ENCODE results near the gene LIG3. TPM values are rescaled to one million over a fixed set of nuclear protein-coding genes. Genes with fewer than 3 reads are reported as not detected.
"Not testable (repeated sequence)": the region's sequence is repeated elsewhere in the genome, so short reads cannot be mapped to it uniquely, and the experiment has no call there.

LIG3 gene
- polyA plus RNA-seq (2013, experiment 1 of 2) = 11.0 TPM
- 10.0 TPM for polyA plus RNA-seq (2013, experiment 2 of 2)

DNA sequence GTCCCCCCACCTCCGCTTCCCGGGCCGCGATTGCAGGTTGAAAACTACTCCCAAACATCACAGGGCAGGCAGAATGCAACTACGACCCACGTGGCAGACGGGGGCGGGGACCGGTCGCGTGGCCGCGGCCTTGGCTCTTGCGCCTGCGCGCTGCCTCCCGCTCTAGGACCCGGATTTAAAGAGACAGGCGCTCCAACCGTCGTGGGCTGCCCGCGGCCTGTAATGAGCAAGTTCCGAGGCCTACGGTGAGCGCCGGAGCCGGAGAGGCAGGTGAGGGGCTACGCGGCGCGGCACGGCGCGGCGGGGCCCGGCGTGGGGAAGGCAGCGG lies at the start of gene LIG3:
LIG3 (plus strand) TSS at position 160 of the 328 bp plus-strand sequence. CDS start 2,494 bp downstream, outside the sequence.
- H4K91ac ChIP-seq (ENCODE audit: low read length) = peak within 1 kb of the TSS; percentile 99
- peaks cover 4 to 6% of the 10 kb centered on the region in 2 experiments for H3K36me3 ChIP-seq (ENCODE audit: control insufficient read depth in 1 of 2, insufficient read depth in 2 of 2, low read depth in 1 of 2, low read length in 2 of 2)
- peak within 1 kb of the TSS; percentile 90 for H3K27ac ChIP-seq (ENCODE audit: low read length, poor library complexity, severe bottlenecking)
- peak within 1 kb of the TSS; percentile 71 for H2AFZ ChIP-seq (ENCODE audit: low read depth, low read length)
- peak within 1 kb of the TSS; percentile 98 for H4K8ac ChIP-seq (ENCODE audit: low read length)
- peak within 1 kb of the TSS; percentile 94 to 99 for H3K18ac ChIP-seq (ENCODE audit: low read depth in 1 of 2, low read length in 2 of 2)
- peak within 1 kb of the TSS; percentile 98 for H2BK5ac ChIP-seq (ENCODE audit: low read depth, low read length, poor library complexity, severe bottlenecking)
- DNase-seq = peak; percentile 92
- H3K9me3 ChIP-seq (ENCODE audit: control insufficient read depth, low read length) = no peaks in the 10 kb centered on the region
- H3K27me3 ChIP-seq (ENCODE audit: control insufficient read depth in 1 of 2, insufficient read depth in 1 of 2, low read length in 2 of 2) = peaks cover 0 to 2% of the 10 kb centered on the region in 2 experiments
- peak within 1 kb of the TSS; percentile 91 to 96 for H3K4ac ChIP-seq (ENCODE audit: low read depth in 1 of 2, low read length in 2 of 2)
- WGBS = under 1% methylated on average over 29 of the region's 39 CpGs
- H3K9ac ChIP-seq (ENCODE audit: low read length) = peak within 1 kb of the TSS; percentile 98
- H2BK15ac ChIP-seq (ENCODE audit: low read depth, poor library complexity, severe bottlenecking) = peak within 1 kb of the TSS; percentile 100
- peak within 1 kb of the TSS in 1 of 2 experiments; percentile 99 for H3K14ac ChIP-seq (ENCODE audit: low read length in 2 of 2)
- peak within 1 kb of the TSS; percentile 81 to 93 for H3K4me3 ChIP-seq (ENCODE audit: insufficient read depth in 1 of 2, low read depth in 1 of 2, low read length in 2 of 2)
- no peak within 1 kb of the TSS for H2AK5ac ChIP-seq (ENCODE audit: low read length, severe bottlenecking)
- peak within 1 kb of the TSS in 1 of 2 experiments; percentile 97 for H2BK12ac ChIP-seq (ENCODE audit: low read length in 2 of 2)
- peak within 1 kb of the TSS; percentile 79 for H3K4me2 ChIP-seq (ENCODE audit: low read length, poor library complexity, severe bottlenecking)
- peak within 1 kb of the TSS; percentile 94 for H2BK120ac ChIP-seq (ENCODE audit: low read depth, low read length)
- peaks cover 18% of the 10 kb centered on the region for H3K79me1 ChIP-seq (replicated peaks; ENCODE audit: low read length, poor library complexity, severe bottlenecking)
- peak within 1 kb of the TSS in 1 of 2 experiments; percentile 100 for H3K23ac ChIP-seq (ENCODE audit: low read length in 2 of 2)
- peaks cover 2% of the 10 kb centered on the region for H3K4me1 ChIP-seq (ENCODE audit: control insufficient read depth, insufficient read depth, low read depth, low read length)

DNA sequence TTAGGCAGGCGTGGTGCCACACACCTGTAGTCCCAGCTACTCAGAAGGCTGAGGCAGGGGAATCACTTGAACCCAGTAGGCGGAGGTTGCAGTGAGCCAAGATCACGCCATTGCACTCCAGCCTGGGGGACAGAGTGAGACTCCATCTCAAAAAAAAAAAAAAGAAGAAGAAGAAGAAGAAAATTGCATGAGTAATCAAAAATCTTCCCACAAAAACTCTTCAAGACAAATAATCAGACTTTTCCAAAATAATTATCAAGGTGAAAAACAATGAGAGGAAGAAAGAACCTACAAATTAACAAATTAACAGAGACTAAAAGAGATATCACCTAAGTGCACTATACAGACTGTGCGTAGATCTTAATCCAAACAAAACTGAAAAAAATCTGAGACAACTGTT lies 29.5 kb upstream of the LIG3 start:
- H2AK5ac ChIP-seq (ENCODE audit: low read length, severe bottlenecking); H3K79me1 ChIP-seq (replicated peaks; ENCODE audit: low read length, poor library complexity, severe bottlenecking); H3K4ac ChIP-seq (ENCODE audit: low read depth in 1 of 2, low read length in 2 of 2); H2BK5ac ChIP-seq (ENCODE audit: low read depth, low read length, poor library complexity, severe bottlenecking); H4K91ac ChIP-seq (ENCODE audit: low read length); H3K9me3 ChIP-seq (ENCODE audit: control insufficient read depth, low read length); H3K36me3 ChIP-seq (ENCODE audit: control insufficient read depth in 1 of 2, insufficient read depth in 2 of 2, low read depth in 1 of 2, low read length in 2 of 2); H3K27ac ChIP-seq (ENCODE audit: low read length, poor library complexity, severe bottlenecking); H3K27me3 ChIP-seq (ENCODE audit: control insufficient read depth in 1 of 2, insufficient read depth in 1 of 2, low read length in 2 of 2); H3K4me1 ChIP-seq (ENCODE audit: control insufficient read depth, insufficient read depth, low read depth, low read length); H3K4me3 ChIP-seq (ENCODE audit: insufficient read depth in 1 of 2, low read depth in 1 of 2, low read length in 2 of 2); H3K14ac ChIP-seq (ENCODE audit: low read length in 2 of 2); H2BK15ac ChIP-seq (ENCODE audit: low read depth, poor library complexity, severe bottlenecking); H4K8ac ChIP-seq (ENCODE audit: low read length); H2AFZ ChIP-seq (ENCODE audit: low read depth, low read length); H3K4me2 ChIP-seq (ENCODE audit: low read length, poor library complexity, severe bottlenecking); H3K9ac ChIP-seq (ENCODE audit: low read length); DNase-seq; H2BK120ac ChIP-seq (ENCODE audit: low read depth, low read length); H2BK12ac ChIP-seq (ENCODE audit: low read length in 2 of 2); H3K18ac ChIP-seq (ENCODE audit: low read depth in 1 of 2, low read length in 2 of 2); H3K23ac ChIP-seq (ENCODE audit: low read length in 2 of 2): not testable (repeated sequence)
- WGBS = 80% methylated on average over 2 of the region's 4 CpGs

DNA sequence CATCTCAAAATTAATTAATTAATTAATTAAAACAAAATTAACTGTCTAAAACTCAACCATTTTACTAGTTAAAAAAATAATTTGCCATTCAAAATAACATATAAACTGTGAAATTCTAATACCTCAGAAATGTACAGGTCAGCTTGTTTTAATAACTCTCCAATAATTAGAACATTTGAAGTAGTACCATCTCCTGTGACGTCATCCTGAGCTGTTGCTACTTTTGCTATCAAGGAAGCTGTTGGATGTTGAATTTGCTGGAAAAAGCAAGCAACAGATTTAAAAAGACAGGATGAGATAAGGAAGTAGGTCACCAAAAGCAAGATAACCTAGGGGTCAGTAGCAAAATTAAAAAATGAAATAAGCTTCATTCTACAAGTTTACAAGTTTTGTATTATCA lies 21.9 kb upstream of the LIG3 start:
- no peak overlapping the region for H3K4me3 ChIP-seq (ENCODE audit: insufficient read depth in 1 of 2, low read depth in 1 of 2, low read length in 2 of 2)
- 83% methylated on average over 1 of the region's 1 CpG for WGBS
- H3K4me2 ChIP-seq (ENCODE audit: low read length, poor library complexity, severe bottlenecking) = no peak overlapping the region
- H2AFZ ChIP-seq (ENCODE audit: low read depth, low read length) = no peak overlapping the region
- no peak overlapping the region for H2AK5ac ChIP-seq (ENCODE audit: low read length, severe bottlenecking)
- no peak overlapping the region for H3K27ac ChIP-seq (ENCODE audit: low read length, poor library complexity, severe bottlenecking)
- no peak overlapping the region for H3K4ac ChIP-seq (ENCODE audit: low read depth in 1 of 2, low read length in 2 of 2)
- H3K14ac ChIP-seq (ENCODE audit: low read length in 2 of 2) = no peak overlapping the region
- no peak overlapping the region for H3K23ac ChIP-seq (ENCODE audit: low read length in 2 of 2)
- no peaks in the 10 kb centered on the region for H3K9me3 ChIP-seq (ENCODE audit: control insufficient read depth, low read length)
- peaks cover 0 to 1% of the 10 kb centered on the region in 2 experiments for H3K36me3 ChIP-seq (ENCODE audit: control insufficient read depth in 1 of 2, insufficient read depth in 2 of 2, low read depth in 1 of 2, low read length in 2 of 2)
- no peak overlapping the region for H2BK5ac ChIP-seq (ENCODE audit: low read depth, low read length, poor library complexity, severe bottlenecking)
- H2BK15ac ChIP-seq (ENCODE audit: low read depth, poor library complexity, severe bottlenecking) = no peak overlapping the region
- no peak overlapping the region for H2BK120ac ChIP-seq (ENCODE audit: low read depth, low read length)
- no peak for DNase-seq
- H3K18ac ChIP-seq (ENCODE audit: low read depth in 1 of 2, low read length in 2 of 2) = no peak overlapping the region
- no peak overlapping the region for H4K91ac ChIP-seq (ENCODE audit: low read length)
- peaks cover 0 to 9% of the 10 kb centered on the region in 2 experiments for H3K27me3 ChIP-seq (ENCODE audit: control insufficient read depth in 1 of 2, insufficient read depth in 1 of 2, low read length in 2 of 2)
- peaks cover 2% of the 10 kb centered on the region for H3K4me1 ChIP-seq (ENCODE audit: control insufficient read depth, insufficient read depth, low read depth, low read length)
- H4K8ac ChIP-seq (ENCODE audit: low read length) = no peak overlapping the region
- H2BK12ac ChIP-seq (ENCODE audit: low read length in 2 of 2) = no peak overlapping the region
- H3K9ac ChIP-seq (ENCODE audit: low read length) = no peak overlapping the region
- H3K79me1 ChIP-seq (replicated peaks; ENCODE audit: low read length, poor library complexity, severe bottlenecking) = peaks cover 2% of the 10 kb centered on the region

DNA sequence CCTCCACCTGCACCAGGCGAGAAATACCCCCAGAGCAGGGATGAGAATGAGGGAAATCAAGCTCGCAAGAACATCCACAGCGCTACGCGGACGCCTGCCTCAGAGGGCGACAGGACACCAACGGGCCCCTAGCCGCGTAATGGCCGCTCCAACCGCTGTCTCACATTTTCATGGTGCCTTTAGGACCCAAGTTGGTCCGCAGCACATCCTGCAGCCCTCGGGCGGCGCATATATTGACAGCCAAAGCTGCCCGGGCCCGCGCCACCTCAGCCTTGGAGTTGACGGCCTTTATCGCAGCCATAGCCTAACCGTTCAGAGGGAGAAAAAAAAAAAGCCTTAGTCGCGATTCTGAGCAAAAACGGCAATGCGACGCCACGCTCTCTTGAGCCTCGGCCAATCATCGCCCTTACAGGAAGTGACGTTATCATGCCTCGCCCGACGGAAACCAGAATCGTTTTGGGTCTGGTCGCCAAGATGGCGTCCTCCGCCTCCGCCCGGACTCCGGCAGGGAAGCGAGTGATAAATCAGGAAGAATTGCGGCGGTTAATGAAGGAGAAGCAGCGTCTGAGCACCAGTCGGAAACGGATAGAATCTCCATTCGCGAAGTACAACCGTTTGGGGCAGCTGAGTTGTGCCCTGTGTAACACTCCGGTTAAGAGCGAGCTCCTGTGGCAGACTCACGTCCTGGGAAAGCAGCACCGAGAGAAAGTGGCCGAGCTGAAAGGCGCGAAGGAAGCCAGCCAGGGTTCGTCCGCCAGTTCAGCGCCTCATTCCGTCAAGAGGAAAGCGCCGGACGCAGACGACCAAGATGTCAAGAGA lies 19.0 kb upstream of the LIG3 start, which contains the start of the genes CCT6B and ZNF830:
CCT6B (minus strand) TSS at position 368 of the 819 bp plus-strand sequence; CDS start at position 301, 67 bp downstream.
ZNF830 (plus strand) TSS at position 448 of the 819 bp plus-strand sequence; CDS start at position 475, 27 bp downstream.
- Histone ChIP-seq H3K14ac (ENCODE audit: low read length in 2 of 2) (peak within 1 kb of the TSS in 1 of 2 experiments; percentile 68), H3K4ac (ENCODE audit: low read depth in 1 of 2, low read length in 2 of 2) (peak within 1 kb of the TSS; percentile 82 to 86), H3K9me3 (ENCODE audit: control insufficient read depth, low read length) (no peaks in the 10 kb centered on the region), H4K91ac (ENCODE audit: low read length) (peak within 1 kb of the TSS; percentile 45), H4K8ac (ENCODE audit: low read length) (peak within 1 kb of the TSS; percentile 96), H2AFZ (ENCODE audit: low read depth, low read length) (peak within 1 kb of the TSS; percentile 74), H2AK5ac (ENCODE audit: low read length, severe bottlenecking) (no peak within 1 kb of the TSS), H3K79me1 (replicated peaks; ENCODE audit: low read length, poor library complexity, severe bottlenecking) (peaks cover 10% of the 10 kb centered on the region), H3K36me3 (ENCODE audit: control insufficient read depth in 1 of 2, insufficient read depth in 2 of 2, low read depth in 1 of 2, low read length in 2 of 2) (peaks cover 9 to 28% of the 10 kb centered on the region in 2 experiments), H3K23ac (ENCODE audit: low read length in 2 of 2) (peak within 1 kb of the TSS in 1 of 2 experiments; percentile 74), H2BK5ac (ENCODE audit: low read depth, low read length, poor library complexity, severe bottlenecking) (no peak within 1 kb of the TSS), H3K4me2 (ENCODE audit: low read length, poor library complexity, severe bottlenecking) (peak within 1 kb of the TSS; percentile 82), H3K9ac (ENCODE audit: low read length) (peak within 1 kb of the TSS; percentile 98), H3K27ac (ENCODE audit: low read length, poor library complexity, severe bottlenecking) (peak within 1 kb of the TSS; percentile 82), H3K4me1 (ENCODE audit: control insufficient read depth, insufficient read depth, low read depth, low read length) (peaks cover 2% of the 10 kb centered on the region), H3K27me3 (ENCODE audit: control insufficient read depth in 1 of 2, insufficient read depth in 1 of 2, low read length in 2 of 2) (peaks cover 0 to 4% of the 10 kb centered on the region in 2 experiments), H2BK12ac (ENCODE audit: low read length in 2 of 2) (no peak within 1 kb of the TSS), H3K4me3 (ENCODE audit: insufficient read depth in 1 of 2, low read depth in 1 of 2, low read length in 2 of 2) (peak within 1 kb of the TSS; percentile 80 to 99), H2BK120ac (ENCODE audit: low read depth, low read length) (no peak within 1 kb of the TSS), H3K18ac (ENCODE audit: low read depth in 1 of 2, low read length in 2 of 2) (peak within 1 kb of the TSS; percentile 85 to 96), H2BK15ac (ENCODE audit: low read depth, poor library complexity, severe bottlenecking) (no peak within 1 kb of the TSS)
- peak; percentile 97 for DNase-seq
- WGBS = under 1% methylated on average over 65 of the region's 65 CpGs
